ENCODE data around the gene BCAM.
"Not testable (repeated sequence)": the region's sequence is repeated elsewhere in the genome, so short reads cannot be mapped to it uniquely, and the experiment has no call there.

BCAM gene

GRCh38 chr19:44775676-44776240, 33.1 kb upstream of the BCAM start:
- H3K27ac ChIP-seq (ENCODE audit: low read length): no peak overlapping the region
- no peaks in the 10 kb centered on the region for H3K4me1 ChIP-seq (ENCODE audit: low read length)
- TF ChIP-seq EZH2phosphoT487 (IDR thresholded peaks at IDR 0.05; ENCODE audit: low read depth) (no peak), CTCF (IDR thresholded peaks at IDR 0.05; ENCODE audit: low read depth, low read length) (no peak)

GRCh38 chr19:44776402-44777096, 32.4 kb upstream of the BCAM start:
- H3K27me3 ChIP-seq (ENCODE audit: low read depth, low read length): peaks cover 18% of the 10 kb centered on the region; the same call in 1 of the 2 replicates
- no peak overlapping the region for H3K4me3 ChIP-seq (ENCODE audit: low read length)
- H2AFZ ChIP-seq (ENCODE audit: low read depth, low read length): no peak overlapping the region
- TF ChIP-seq EZH2phosphoT487 (IDR thresholded peaks at IDR 0.05; ENCODE audit: low read depth): no peak
- no peak for TF ChIP-seq CTCF (IDR thresholded peaks at IDR 0.05; ENCODE audit: low read depth, low read length)
- no peak overlapping the region for H3K9ac ChIP-seq (ENCODE audit: low read length)
- H3K9me3 ChIP-seq (ENCODE audit: insufficient read depth, low read length): no peaks in the 10 kb centered on the region
- no peaks in the 10 kb centered on the region for H3K36me3 ChIP-seq (replicated peaks; ENCODE audit: low read depth, low read length)
- H3K27ac ChIP-seq (ENCODE audit: low read length): no peak overlapping the region
- H4K20me1 ChIP-seq (ENCODE audit: insufficient read depth, low read length): no peaks in the 10 kb centered on the region
- H3K4me1 ChIP-seq (ENCODE audit: low read length): no peaks in the 10 kb centered on the region
- H3K79me2 ChIP-seq (ENCODE audit: low read length): no peaks in the 10 kb centered on the region
- no peak overlapping the region for H3K4me2 ChIP-seq (ENCODE audit: low read length)

More at GRCh38 chr19:44775676-44776240, 33.1 kb upstream of the BCAM start:
- H4K20me1 ChIP-seq (ENCODE audit: insufficient read depth, low read length): no peaks in the 10 kb centered on the region
- no peak overlapping the region for H3K4me3 ChIP-seq (ENCODE audit: low read length)
- no peaks in the 10 kb centered on the region for H3K9me3 ChIP-seq (ENCODE audit: insufficient read depth, low read length)
- no peaks in the 10 kb centered on the region for H3K36me3 ChIP-seq (replicated peaks; ENCODE audit: low read depth, low read length)
- H3K4me2 ChIP-seq (ENCODE audit: low read length): no peak overlapping the region
- no peak overlapping the region for H2AFZ ChIP-seq (ENCODE audit: low read depth, low read length)
- H3K27me3 ChIP-seq (ENCODE audit: low read depth, low read length): peaks cover 18% of the 10 kb centered on the region; the same call in 1 of the 2 replicates
- H3K9ac ChIP-seq (ENCODE audit: low read length): no peak overlapping the region
- no peaks in the 10 kb centered on the region for H3K79me2 ChIP-seq (ENCODE audit: low read length)

- no peaks in the 10 kb centered on the region for H4K20me1 ChIP-seq (ENCODE audit: insufficient read depth, low read length)
- H3K4me3 ChIP-seq (ENCODE audit: low read length): no peak within 1 kb of the TSS
- no peaks in the 10 kb centered on the region for H3K79me2 ChIP-seq (ENCODE audit: low read length)
- H2AFZ ChIP-seq (ENCODE audit: low read depth, low read length): no peak within 1 kb of the TSS
- no peaks in the 10 kb centered on the region for H3K4me1 ChIP-seq (ENCODE audit: low read length)
- H3K36me3 ChIP-seq (replicated peaks; ENCODE audit: low read depth, low read length): no peaks in the 10 kb centered on the region
- no peak within 1 kb of the TSS for H3K4me2 ChIP-seq (ENCODE audit: low read length)
- no peak within 1 kb of the TSS for H3K9ac ChIP-seq (ENCODE audit: low read length)
- no peaks in the 10 kb centered on the region for H3K9me3 ChIP-seq (ENCODE audit: insufficient read depth, low read length)
- H3K27me3 ChIP-seq (ENCODE audit: low read depth, low read length): peaks cover 14% of the 10 kb centered on the region; the same call in 1 of the 2 replicates
- H3K27ac ChIP-seq (ENCODE audit: low read length): no peak within 1 kb of the TSS
- TF ChIP-seq CTCF (IDR thresholded peaks at IDR 0.05; ENCODE audit: low read depth, low read length): no peak
- TF ChIP-seq EZH2phosphoT487 (IDR thresholded peaks at IDR 0.05; ENCODE audit: low read depth): no peak
These were observed 31.1 kb upstream of the BCAM start, which contains the start of gene CBLC for GRCh38 chr19:44777715-44778347. CBLC (plus strand) TSS chr19:44777890; CDS start chr19:44777932, 42 bp downstream.

GRCh38 chr19:44779150-44779549, 29.8 kb upstream of the BCAM start:
- no peaks in the 10 kb centered on the region for H3K79me2 ChIP-seq (ENCODE audit: low read length)
- no peaks in the 10 kb centered on the region for H3K36me3 ChIP-seq (replicated peaks; ENCODE audit: low read depth, low read length)
- H3K9me3 ChIP-seq (ENCODE audit: insufficient read depth, low read length): no peaks in the 10 kb centered on the region
- no peak overlapping the region for H3K4me2 ChIP-seq (ENCODE audit: low read length)
- H3K9ac ChIP-seq (ENCODE audit: low read length): no peak overlapping the region
- peaks cover 3% of the 10 kb centered on the region; the same call in 1 of the 2 replicates for H3K27me3 ChIP-seq (ENCODE audit: low read depth, low read length)
- H4K20me1 ChIP-seq (ENCODE audit: insufficient read depth, low read length): no peaks in the 10 kb centered on the region
- H3K27ac ChIP-seq (ENCODE audit: low read length): no peak overlapping the region
- H3K4me1 ChIP-seq (ENCODE audit: low read length): no peaks in the 10 kb centered on the region
- H3K4me3 ChIP-seq (ENCODE audit: low read length): no peak overlapping the region
- no peak overlapping the region for H2AFZ ChIP-seq (ENCODE audit: low read depth, low read length)
- TF ChIP-seq EZH2phosphoT487 (IDR thresholded peaks at IDR 0.05; ENCODE audit: low read depth): no peak
- no peak for TF ChIP-seq CTCF (IDR thresholded peaks at IDR 0.05; ENCODE audit: low read depth, low read length)

- not testable (repeated sequence) for H2AFZ ChIP-seq (ENCODE audit: low read depth, low read length); H3K79me2 ChIP-seq (ENCODE audit: low read length); H3K4me1 ChIP-seq (ENCODE audit: low read length); H3K36me3 ChIP-seq (replicated peaks; ENCODE audit: low read depth, low read length); H3K9ac ChIP-seq (ENCODE audit: low read length); H3K27ac ChIP-seq (ENCODE audit: low read length); H4K20me1 ChIP-seq (ENCODE audit: insufficient read depth, low read length); H3K9me3 ChIP-seq (ENCODE audit: insufficient read depth, low read length); H3K4me2 ChIP-seq (ENCODE audit: low read length); H3K4me3 ChIP-seq (ENCODE audit: low read length); H3K27me3 ChIP-seq (ENCODE audit: low read depth, low read length)
These were observed 27.2 kb upstream of the BCAM start for GRCh38 chr19:44781694-44782093.

Measured in OCI-LY3 (cell line).